ENCODE results near the gene POLR3K.

DNA sequence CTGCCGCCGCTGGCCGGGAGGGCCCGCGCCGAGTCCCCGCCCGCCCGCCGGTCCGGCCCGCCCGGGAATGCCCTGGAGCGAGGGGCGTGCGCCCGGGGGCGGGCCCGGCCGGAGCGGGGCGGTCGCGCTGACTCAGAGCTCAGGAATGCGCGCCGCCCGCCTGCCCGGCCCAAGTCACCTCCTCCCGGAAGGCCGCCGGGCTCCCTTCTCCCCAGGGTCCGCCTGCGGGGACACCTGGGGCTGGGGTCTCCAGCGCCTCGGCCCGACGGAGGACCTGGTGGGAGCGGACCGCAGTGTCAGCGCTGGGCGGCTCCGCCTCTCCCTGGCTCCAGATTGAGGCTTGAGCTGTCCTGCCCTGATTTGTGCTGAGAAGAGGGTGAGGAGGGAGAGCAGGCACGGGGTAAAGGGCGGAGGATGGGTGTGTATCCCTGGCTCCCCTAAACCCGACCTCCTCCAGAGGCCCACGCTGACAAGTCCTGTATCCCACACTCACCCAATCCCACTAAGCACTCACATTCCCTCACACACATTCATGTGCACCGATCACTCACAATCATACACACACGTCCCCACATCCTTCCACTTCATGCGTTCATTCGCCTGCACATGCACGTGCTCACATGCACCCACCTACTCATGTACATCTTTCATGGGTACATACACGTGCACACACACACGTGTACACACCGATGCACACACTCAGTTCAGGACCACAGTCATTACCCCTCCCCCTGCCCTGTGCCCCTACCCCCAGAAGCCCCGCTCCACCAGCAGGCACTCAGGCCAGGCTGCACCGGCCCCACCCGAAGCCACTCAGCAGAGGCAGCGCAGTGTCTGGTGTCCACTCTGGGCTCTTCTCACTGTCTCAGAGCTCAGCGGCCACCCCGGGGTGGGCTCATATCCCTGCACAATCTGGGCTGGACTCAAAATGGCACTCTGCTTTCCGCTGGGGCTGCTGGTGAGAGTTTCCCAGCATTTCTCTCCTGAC is 19.4 kb upstream of the POLR3K start, which contains the start of gene RHBDF1:
- TF ChIP-seq, protein P1, sequence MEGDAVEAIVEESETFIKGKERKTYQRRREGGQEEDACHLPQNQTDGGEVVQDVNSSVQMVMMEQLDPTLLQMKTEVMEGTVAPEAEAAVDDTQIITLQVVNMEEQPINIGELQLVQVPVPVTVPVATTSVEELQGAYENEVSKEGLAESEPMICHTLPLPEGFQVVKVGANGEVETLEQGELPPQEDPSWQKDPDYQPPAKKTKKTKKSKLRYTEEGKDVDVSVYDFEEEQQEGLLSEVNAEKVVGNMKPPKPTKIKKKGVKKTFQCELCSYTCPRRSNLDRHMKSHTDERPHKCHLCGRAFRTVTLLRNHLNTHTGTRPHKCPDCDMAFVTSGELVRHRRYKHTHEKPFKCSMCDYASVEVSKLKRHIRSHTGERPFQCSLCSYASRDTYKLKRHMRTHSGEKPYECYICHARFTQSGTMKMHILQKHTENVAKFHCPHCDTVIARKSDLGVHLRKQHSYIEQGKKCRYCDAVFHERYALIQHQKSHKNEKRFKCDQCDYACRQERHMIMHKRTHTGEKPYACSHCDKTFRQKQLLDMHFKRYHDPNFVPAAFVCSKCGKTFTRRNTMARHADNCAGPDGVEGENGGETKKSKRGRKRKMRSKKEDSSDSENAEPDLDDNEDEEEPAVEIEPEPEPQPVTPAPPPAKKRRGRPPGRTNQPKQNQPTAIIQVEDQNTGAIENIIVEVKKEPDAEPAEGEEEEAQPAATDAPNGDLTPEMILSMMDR (IDR thresholded peaks at IDR 0.05; ENCODE audit: insufficient read depth, low read length, poor library complexity, severe bottlenecking): no peak
- no peak for TF ChIP-seq EZH2phosphoT487 (conservative IDR thresholded peaks at IDR 0.05; ENCODE audit: low read length)

All from SU-DHL-6 (cell line).